Stimulated activated CD4-positive, alpha-beta T cell treated with anti-CD3 and anti-CD28 coated beads, Interleukin-15, amount 100 ng/mL, for 24 hours (primary cell): ENCODE data around the gene BRSK1.

Experiments used
- DNase-seq: peaks from one replicate; pipeline ENCODE4 v3.0.0-alpha.2; 2020

The BRSK1 gene

DNA sequence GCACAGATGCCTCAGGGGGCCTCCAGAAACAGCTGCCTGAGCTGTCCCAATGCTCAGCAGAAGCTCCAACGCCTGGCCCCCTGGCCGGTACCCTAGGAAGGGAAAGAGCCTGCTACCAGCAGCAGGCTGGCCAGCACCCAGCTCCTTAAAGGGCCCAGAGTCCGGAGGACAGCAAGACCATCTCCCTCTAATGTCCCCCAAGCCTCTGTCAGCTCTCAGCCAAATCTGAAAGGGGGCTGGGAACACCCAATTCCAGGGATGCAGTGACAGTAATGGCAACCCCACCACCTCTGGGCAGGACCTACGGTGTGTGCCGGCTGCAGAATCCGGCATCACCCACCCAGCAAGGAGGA lies 29.2 kb upstream of the BRSK1 start:
- no peak for DNase-seq

DNA sequence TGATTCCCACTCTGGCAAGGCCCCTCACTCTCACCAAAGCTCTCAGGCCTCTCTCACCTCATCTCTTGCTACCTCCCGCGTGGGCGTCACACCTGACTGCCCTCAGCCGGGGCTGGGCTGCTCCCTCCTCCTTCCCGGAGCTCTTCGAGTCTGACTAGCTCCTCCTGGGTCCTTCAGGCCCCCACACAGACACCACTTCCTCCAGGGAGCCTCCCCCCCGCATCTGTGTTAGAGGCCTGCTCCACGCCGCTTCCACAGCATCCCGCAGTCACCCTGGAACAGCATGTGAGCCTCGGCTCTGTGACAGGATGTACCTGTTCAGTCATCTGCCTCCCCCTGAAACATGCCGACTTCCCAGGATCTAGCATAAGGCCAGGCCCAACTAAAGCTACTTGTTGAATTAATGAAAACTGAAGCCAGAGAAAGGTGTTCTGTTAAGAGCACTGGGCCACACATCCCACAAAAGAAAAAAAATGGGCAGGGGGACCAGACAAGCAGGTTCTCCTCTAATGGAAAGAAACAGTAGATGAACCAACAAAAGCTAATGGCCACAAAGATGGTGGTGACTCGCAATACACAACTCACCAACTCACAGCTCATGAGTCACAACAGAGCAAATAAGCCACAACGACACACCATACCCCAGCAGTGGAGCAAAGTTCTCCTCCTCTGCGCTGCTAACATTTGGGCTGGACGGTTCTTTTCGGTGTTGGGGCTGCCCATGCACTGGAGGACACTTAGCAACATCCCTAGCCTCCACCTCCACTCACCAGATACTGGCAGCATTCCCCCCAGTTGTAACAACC lies 28.0 kb upstream of the BRSK1 start:
- DNase-seq: peak; percentile 82

DNA sequence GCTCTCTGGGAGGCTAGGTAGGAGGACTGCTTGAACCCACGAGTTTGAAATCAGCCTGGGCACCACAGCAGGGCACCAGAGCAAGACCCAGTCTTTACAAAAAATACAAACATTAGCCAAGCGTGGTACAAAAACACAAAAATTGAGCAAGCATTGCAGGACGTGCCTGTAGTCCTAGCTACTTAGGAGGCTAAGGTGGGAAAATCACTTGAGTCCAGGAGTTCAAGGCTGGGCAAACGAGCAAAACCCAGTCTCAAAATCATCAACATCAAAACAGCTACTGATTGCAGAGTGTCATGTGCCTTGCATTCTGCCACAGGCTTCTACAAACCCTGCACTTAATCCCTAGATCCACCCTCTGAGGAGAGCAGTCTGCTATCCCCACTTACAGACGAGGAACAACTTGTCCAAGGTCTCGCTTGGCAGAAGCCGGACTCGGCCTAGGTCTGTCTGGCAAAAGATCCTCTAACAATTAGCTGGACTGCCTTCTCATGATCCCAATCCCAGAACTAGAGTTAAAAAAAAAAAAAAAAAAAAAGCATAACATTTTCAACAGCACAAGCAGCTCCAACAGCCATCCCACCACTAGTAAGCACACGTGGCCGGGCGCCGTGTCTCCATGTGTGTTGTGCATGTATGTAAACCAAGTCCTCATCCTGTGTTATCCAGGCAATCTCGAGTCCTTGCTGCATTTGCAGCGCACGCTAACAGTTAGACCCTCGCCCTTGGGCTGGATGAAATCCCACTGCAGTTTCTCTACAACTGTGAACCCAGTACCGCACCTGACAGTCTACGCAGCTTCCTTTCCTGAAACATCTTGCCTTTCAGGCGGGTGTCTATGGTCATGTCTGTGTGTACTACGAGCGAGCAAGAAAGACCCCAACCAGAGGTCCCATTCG lies 27.0 kb upstream of the BRSK1 start:
- peak; percentile 44 for DNase-seq

DNA sequence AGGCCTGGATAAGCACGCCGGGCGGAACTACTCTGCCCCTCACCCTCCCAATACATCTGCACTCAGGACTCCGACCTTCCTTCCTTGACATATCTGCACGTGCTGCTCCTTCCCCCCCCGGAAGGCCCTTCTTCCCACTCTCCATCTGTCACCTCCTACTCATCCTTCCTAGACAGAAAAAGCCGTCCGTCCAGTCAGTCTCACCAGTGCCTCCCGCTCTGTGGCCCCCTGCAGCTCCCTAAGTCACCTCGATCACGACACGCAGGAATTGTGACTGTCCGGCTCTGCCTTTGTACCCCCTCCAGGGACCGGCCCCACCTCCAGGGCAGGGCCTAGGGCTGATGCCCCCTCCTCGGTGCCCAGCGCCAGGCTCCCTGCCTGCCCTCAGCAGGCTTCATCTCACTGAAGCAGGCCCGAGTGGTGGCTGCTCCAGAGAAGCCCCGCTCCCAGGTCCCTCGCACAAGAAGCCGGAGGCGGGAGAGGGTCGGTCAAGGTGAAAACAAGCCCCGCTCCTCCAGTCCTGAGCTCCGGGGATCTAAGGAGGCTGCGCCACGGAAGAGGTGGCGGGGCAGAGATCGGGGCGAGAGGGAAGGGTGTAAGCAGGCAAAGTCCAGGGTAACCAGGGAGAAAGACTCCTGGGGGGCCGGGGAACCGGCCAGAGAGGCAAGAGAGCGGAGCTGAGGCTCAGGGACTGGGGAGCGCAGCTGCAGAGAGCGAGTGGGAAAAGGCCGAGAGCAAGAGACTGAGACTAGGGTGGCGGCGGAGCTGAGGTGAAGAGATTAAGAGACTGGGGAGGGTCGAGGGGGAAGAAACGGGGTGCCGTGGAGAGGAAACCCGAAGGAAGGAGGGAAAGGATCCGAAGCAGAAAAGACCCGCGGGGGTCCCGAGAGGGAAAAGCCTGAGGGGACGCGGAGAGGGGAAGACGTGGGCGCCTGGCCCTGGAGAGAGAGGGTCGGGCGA lies 26.1 kb upstream of the BRSK1 start:
- peak; percentile 65 for DNase-seq

DNA sequence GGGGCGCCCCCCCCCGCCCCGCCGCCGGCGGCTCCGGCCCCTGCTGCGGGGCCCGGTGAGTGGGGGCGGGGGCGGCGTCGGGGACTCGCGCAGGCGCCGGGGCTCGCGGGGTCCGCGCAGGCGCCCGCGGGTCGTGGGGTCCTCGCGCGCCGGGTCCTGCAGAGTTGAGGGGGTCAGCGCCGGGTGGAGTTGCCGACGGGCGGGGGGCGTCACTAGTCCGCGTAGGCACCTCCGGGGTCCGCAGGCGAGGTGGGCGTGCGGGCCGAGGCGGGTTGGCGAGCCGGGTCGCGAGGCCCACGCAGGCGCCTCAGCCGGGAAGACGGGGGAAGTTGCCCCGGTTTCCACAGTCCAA lies 25.3 kb upstream of the BRSK1 start:
- DNase-seq: peak; percentile 66

DNA sequence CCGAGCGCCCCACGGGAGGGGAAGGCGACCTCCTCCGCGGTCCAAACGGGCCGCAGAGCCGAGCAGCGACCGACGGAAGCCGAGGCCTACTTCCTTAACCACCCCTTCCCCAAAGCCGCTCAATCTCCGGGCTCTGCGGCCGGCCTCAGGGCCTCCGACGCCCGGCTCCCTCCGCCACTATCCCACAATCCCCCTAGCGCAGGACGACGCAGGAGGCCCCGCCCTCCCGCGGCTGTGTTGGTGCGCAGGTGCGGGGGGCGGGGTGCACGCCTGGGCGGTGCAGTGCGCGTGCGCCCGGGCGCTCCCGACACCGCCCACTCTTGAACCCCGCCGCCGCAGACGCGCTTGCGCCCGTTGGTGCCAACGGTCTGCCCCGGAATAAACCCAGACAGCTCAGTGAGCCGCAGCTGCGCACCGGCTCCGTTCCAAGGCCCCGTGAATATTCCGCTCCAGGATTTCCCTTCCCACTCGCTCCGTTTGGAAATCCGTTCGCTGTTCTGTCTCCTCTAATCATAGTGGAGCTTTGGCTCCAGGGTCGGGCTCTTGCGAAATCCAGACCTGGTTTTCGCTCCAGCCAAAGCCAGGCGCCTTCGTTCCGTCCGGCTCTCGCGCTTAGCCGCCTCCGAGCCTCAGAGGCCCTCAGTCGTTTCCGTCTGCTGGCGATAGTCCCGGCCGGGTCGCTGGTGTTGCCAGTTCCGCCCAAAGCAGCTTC lies 24.8 kb upstream of the BRSK1 start, which contains the start of gene PPP6R1:
PPP6R1 (minus strand) TSS at position 190 of the 712 bp plus-strand sequence. CDS start 11,914 bp downstream, outside the sequence.
- peak; percentile 96 for DNase-seq

DNA sequence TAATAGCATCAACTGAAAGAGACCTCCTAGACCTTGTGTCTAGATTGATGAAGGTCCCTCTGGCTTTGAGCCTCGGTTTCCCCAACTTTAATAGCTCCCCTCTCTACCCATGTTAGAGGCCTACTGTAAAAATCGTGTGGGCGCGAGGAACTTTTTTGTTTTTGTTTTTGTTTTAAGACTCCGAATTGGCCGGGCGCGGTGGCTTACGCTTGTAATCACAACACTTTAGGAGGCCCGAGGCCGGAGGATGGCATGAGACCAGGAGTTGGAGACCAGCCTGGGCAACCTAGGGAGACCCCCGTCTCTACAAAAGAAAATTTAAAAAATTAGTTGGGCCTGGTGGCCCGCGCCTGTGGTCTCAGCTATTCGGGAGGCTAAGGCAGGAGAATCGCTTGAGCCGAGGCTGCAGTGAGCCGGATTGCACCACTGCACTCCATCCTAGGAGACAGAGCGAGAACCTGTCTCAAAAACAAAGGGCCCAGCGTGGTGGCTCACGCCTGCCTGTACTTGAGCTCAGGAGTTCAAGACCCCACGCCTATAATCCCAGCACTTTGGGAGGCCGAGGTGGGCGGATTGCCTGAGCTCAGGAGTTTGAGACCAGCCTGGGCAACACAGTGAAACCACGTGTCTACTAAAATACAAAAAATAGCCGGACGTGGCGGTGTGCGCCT lies 24.1 kb upstream of the BRSK1 start:
- DNase-seq: no peak

DNA sequence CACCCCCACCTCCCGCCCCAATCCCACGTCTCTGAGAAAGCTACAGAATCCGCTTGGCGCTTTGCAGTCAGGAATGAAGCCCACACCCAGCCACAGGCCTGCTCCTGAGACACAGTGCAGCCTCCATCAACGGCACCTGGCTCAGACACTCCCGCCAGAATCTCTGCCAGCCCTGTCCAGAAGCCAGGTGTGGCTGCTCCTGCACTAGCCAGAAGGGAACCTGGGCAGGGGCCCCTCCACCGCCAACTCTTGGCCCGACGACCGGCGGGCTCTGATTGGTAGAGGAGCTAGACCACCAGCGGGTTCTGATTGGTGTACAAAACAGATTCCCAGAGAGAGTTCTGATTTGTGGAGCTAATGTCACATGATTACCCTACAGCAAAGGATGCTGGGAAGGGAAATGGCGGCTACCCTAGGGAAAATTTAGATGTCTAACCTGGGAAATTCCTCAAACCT lies 22.1 kb upstream of the BRSK1 start:
- DNase-seq: no peak

DNA sequence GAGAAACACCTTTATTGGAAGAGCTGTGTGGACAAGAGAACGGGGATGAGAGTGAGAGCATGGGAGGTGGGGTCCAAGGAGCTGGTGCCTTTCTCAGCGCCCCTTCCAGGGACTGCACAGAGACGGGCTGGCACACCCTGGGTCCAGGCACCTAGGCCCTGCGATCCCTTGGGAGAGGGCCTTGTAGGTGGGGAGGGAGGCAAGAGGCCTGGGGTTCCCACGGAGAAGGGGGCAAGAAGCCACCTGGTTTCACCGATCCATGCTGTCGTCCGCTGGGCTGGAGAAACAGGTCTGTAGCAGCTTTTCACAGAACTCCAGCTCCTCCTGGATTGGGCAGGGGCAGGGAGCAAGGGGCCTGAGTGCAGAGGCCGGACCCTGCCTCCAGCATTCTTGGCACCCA lies 21.4 kb upstream of the BRSK1 start:
- no peak for DNase-seq

DNA sequence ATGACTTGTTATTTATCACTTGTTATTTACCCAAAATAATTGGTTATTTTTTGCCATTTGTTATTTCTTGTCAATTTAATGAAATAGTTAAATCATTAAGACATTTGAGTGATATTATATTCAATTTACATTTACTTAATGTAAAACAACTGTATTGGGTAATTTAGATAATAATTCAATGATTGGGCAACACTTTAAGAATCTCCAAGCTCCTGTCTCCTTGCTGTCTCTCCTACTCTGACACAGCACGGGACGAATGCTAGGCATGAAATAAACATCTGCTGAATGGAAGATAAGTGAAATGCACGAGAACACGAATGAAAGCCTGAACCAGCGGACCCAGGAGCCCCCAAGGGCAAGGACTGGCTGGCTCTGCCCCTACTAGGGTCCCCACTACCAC lies 19.3 kb upstream of the BRSK1 start:
- DNase-seq: no peak

DNA sequence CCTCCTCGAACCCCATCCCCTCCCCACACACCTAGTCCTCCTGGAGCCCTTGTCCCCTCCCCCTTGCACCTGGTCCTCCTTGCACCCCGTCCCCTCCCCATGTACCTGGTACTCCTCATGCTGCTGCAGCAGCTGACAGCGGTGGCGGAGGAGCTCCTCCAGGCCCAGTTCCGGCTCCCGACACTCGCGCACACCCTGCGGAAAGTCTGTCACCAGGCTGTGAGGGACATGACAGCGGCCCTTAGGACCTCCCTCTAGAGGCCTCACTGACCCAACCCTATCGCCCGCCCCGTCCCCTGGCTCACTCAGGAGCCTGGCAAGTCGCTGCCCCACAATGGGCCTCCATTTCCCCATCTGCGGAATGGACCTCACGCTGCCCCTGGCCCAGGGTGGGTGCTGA lies 18.6 kb upstream of the BRSK1 start:
- no peak for DNase-seq

DNA sequence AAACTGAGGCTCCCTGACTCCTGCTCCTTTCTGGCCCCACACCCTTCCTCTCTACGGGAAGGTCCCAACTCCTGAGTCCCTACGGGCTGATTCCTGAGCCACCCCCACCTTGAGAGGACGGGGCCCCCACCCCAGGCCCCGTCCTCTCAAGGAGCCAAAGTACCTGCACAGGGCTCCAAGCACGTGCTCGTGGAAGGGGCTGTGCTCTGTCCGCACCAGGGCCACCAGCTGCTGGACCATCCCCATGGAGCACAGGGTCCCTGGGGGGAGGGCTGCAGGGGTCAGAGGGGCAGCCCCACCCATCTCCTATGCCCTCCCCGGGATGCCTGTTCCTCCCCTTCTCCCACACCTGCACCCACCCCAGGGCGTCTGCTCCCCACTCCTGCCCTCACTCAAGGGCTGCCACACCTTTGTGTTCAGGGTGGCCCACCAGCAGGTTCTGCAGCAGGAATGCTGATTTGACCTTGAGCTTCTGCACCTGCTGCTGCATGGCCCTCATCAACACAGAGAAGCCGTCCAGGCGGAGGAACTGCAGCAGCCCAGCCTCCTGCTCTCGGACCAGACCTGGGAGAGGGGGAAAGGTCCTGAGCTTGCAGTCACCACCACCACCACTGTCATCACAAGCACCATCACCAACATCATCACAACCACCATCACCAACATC lies 17.9 kb upstream of the BRSK1 start:
- DNase-seq: no peak

DNA sequence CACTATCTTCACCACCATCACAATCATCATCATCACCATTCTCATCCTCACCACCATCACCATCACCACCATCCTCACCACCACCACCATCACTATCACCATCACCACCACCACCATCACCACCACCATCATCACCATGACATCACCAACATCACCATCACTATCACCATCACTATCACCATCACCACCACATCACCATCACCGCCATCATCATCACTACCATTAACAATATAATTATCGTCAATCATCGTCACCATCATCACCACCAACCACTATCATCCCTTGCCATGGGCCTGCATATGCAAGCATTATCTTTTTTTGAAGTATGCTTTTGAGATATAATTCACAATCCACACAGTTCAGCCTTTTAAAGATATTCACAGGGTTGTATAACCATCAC lies 17.4 kb upstream of the BRSK1 start:
- no peak for DNase-seq

DNA sequence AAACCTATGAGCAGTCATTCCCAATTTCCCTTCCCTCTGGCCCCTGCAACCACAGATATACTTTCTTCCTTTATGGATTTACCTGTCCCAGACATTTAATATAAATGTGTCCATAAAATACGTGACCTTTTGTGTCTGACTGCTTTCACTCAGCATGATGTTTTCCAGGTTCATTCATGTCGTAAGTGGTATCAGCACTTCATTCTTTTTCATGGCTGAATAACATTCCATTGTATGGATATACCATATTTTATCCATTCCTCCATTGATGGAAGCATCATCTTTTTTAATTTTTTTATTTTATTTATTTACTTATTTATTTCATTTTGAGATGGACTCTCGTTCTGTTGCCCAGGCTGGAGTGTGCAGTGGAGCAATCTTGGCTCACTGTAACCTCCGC lies 17.0 kb upstream of the BRSK1 start:
- DNase-seq: no peak

DNA sequence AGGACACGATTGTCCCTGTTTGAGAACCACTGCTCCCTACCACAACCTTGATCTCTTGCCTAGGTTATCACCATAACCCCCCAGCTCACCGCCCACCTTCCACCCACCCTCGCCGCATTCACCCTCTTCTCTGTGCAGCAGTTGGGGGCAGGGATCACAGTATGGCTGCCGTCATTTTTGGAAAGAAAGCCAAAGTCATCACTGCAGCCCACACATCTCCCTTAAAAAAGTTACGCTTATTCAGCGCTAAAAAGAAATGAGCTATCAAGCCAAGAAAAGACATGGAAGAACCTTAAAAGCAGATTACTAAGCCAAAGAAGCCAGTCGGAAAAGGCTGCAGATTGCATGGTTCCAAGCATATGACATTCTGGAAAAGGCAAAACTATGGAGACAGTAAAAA lies 14.5 kb upstream of the BRSK1 start:
- no peak for DNase-seq

DNA sequence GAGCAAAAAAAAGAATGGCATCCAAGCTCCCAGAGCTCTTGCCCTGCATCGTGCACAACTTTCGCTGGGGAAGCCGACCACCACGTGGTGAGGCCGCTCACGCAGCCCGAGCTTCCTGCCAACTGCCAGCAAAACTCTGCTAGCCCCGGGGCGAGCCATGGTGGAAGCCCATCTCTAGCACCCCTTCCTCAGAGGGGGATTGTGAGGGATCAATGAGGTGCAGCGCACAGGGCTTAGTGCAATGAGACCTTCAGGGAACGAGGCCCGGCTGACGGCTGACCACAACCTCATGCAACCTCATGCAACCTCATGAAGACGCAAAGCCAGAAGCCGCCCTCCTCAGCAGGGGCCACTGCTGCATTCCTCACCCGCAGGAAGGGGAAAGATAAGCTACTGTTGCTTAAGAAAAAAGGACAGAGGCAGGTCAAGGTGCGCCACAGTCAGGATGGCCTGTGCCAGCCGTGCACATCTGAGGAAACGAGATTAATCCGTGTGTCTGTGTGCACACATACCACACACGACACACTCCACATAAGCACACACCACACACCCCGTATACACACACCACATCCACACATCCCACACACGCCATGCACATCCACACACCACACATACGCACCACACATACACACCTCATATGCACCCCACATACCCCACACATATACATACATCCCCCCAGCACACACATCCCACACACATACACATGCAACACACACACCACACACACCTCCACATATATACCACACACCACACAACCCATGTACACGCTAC lies 13.4 kb upstream of the BRSK1 start:
- no peak for DNase-seq

DNA sequence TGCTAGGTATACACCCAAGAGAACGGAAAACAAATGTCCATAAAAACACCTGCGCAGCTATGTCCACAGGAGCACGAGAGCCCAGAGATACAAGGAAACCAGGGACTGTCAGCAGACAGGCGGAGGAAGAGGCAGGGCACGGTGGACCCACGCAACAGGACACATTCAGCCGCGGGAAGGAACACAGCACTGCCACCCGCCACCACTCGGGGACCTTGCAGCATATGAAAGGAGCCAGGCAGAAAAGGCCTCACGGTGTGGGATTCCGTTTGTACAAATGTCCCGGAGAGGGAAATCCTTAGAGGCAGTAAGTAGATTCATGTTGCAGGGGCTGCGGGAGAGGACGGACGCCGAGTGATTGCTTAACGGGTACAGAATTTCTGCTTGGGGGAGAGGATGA lies 11.7 kb upstream of the BRSK1 start:
- DNase-seq: no peak

DNA sequence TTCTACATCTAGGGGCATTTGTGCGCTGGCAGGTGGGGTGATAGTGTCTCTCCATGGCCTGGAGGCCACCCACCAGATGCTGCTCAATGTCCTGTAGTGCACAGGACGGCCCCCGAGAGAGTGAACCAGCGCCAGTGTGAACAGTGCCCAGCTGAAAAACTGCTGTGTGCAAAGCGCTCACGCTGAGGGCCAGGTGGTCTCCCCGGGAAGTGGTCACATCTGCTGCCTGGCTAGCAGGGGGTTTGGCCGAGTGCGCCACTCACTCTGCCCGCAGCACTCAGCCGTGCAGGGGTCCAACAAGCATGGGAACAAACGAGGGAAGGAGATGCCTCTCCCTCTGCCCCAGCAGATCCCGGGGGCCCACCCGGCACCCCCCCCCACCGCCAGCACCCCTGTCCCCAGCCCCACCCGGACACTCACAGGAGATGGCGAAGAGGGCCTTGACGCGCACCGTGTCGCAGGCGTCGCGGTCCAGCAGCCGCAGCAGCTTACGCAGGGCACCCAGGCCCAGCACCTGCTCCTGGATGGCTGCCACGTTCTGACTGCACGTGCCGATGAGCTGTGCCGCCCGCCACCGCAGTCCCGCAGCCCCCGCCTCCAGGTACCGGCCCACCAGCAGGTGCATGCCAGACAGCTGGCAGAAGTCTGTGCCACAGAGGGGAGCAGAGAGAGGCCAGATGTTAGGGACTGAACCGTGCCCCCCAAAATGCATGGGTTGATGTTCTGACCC lies 9.7 kb upstream of the BRSK1 start:
- DNase-seq: no peak
